Measurements from ENCODE around the gene TDRD3.

Gene TDRD3

GRCh38 chr13:60538566-60538965, 141.5 kb downstream of the TDRD3 start:
- no peak overlapping the region for H3K27ac ChIP-seq (ENCODE audit: low read depth, low read length)
- H3K79me2 ChIP-seq (ENCODE audit: control insufficient read depth, low read length) = no peaks in the 10 kb centered on the region
- TF ChIP-seq CTCF (IDR thresholded peaks at IDR 0.05; ENCODE audit: low read depth, low read length, poor library complexity, severe bottlenecking) (no peak), EZH2phosphoT487 (IDR thresholded peaks at IDR 0.05; ENCODE audit: borderline replicate concordance, low read length) (no peak)
- no peaks in the 10 kb centered on the region for H3K4me1 ChIP-seq (ENCODE audit: control insufficient read depth, low read length)
- no peaks in the 10 kb centered on the region for H4K20me1 ChIP-seq (ENCODE audit: control insufficient read depth, insufficient read depth, low read depth, low read length)
- H3K4me2 ChIP-seq (ENCODE audit: low read length) = no peak overlapping the region
- H3F3A ChIP-seq (ENCODE audit: control insufficient read depth, insufficient read depth) = no peaks in the 10 kb centered on the region
- H3K4me3 ChIP-seq (ENCODE audit: low read length) = no peak overlapping the region
- no peaks in the 10 kb centered on the region for H3K9me2 ChIP-seq (replicated peaks; ENCODE audit: control insufficient read depth, low read length)
- no peaks in the 10 kb centered on the region for H3K9me3 ChIP-seq (ENCODE audit: control insufficient read depth, insufficient read depth, low read length)
- H3K36me3 ChIP-seq (ENCODE audit: control insufficient read depth, low read length) = no peaks in the 10 kb centered on the region
- H3K27me3 ChIP-seq (ENCODE audit: control insufficient read depth, low read length) = no peaks in the 10 kb centered on the region

GRCh38 chr13:60540276-60540675, 143.3 kb downstream of the TDRD3 start:
- no peak overlapping the region for H3K4me3 ChIP-seq (ENCODE audit: low read length)
- H3K4me2 ChIP-seq (ENCODE audit: low read length) = no peak overlapping the region
- H3K9me2 ChIP-seq (replicated peaks; ENCODE audit: control insufficient read depth, low read length) = no peaks in the 10 kb centered on the region
- no peaks in the 10 kb centered on the region for H3K4me1 ChIP-seq (ENCODE audit: control insufficient read depth, low read length)
- TF ChIP-seq CTCF (IDR thresholded peaks at IDR 0.05; ENCODE audit: low read depth, low read length, poor library complexity, severe bottlenecking) (no peak), EZH2phosphoT487 (IDR thresholded peaks at IDR 0.05; ENCODE audit: borderline replicate concordance, low read length) (no peak)
- no peaks in the 10 kb centered on the region for H3K9me3 ChIP-seq (ENCODE audit: control insufficient read depth, insufficient read depth, low read length)
- H3K79me2 ChIP-seq (ENCODE audit: control insufficient read depth, low read length) = no peaks in the 10 kb centered on the region
- H3F3A ChIP-seq (ENCODE audit: control insufficient read depth, insufficient read depth) = no peaks in the 10 kb centered on the region
- H3K36me3 ChIP-seq (ENCODE audit: control insufficient read depth, low read length) = no peaks in the 10 kb centered on the region
- no peaks in the 10 kb centered on the region for H3K27me3 ChIP-seq (ENCODE audit: control insufficient read depth, low read length)
- no peaks in the 10 kb centered on the region for H4K20me1 ChIP-seq (ENCODE audit: control insufficient read depth, insufficient read depth, low read depth, low read length)
- no peak overlapping the region for H3K27ac ChIP-seq (ENCODE audit: low read depth, low read length)

GRCh38 chr13:60562096-60562780, 165.2 kb downstream of the TDRD3 start:
- Histone ChIP-seq H3K27ac (ENCODE audit: low read depth, low read length) (no peak overlapping the region), H3K79me2 (ENCODE audit: control insufficient read depth, low read length) (no peaks in the 10 kb centered on the region), H3K4me3 (ENCODE audit: low read length) (no peak overlapping the region), H3K27me3 (ENCODE audit: control insufficient read depth, low read length) (no peaks in the 10 kb centered on the region), H4K20me1 (ENCODE audit: control insufficient read depth, insufficient read depth, low read depth, low read length) (no peaks in the 10 kb centered on the region), H3K4me2 (ENCODE audit: low read length) (no peak overlapping the region), H3K36me3 (ENCODE audit: control insufficient read depth, low read length) (no peaks in the 10 kb centered on the region), H3K9me3 (ENCODE audit: control insufficient read depth, insufficient read depth, low read length) (no peaks in the 10 kb centered on the region), H3F3A (ENCODE audit: control insufficient read depth, insufficient read depth) (no peaks in the 10 kb centered on the region), H3K4me1 (ENCODE audit: control insufficient read depth, low read length) (no peaks in the 10 kb centered on the region), H3K9me2 (replicated peaks; ENCODE audit: control insufficient read depth, low read length) (no peaks in the 10 kb centered on the region)
- TF ChIP-seq CTCF (IDR thresholded peaks at IDR 0.05; ENCODE audit: low read depth, low read length, poor library complexity, severe bottlenecking) (no peak), EZH2phosphoT487 (IDR thresholded peaks at IDR 0.05; ENCODE audit: borderline replicate concordance, low read length) (no peak)
